Osteoblast (primary cell): ENCODE results near the gene LRP1B. TPM values are rescaled to one million over a fixed set of nuclear protein-coding genes. Genes with fewer than 3 reads are reported as not detected.

Experiments used
- DNase-seq: peaks from one replicate; pipeline ENCODE4 v3.0.0; 2011; ENCODE audit warnings: low spot score, mixed read lengths; ENCODE audit not compliant: insufficient read length; ENCODE audit errors: missing footprints
- H2AFZ ChIP-seq: 2 replicates; pipeline ENCODE4 v1.6.0; 2011; ENCODE audit warnings: mild to moderate bottlenecking, low read length
- H3K27ac ChIP-seq: 2 replicates; pipeline ENCODE4 v1.5.1; 2011; ENCODE audit warnings: mild to moderate bottlenecking, low read depth, low read length, moderate library complexity
- H3K27me3 ChIP-seq: 2 replicates; pipeline ENCODE4 v1.6.0; 2012; ENCODE audit warnings: mild to moderate bottlenecking, control low read depth, inconsistent platforms, low read length, moderate library complexity; ENCODE audit not compliant: insufficient read depth
- H3K36me3 ChIP-seq: 2 replicates; pipeline ENCODE4 v1.5.1; 2011; ENCODE audit warnings: mild to moderate bottlenecking, low read length, control low read depth, moderate library complexity; ENCODE audit not compliant: insufficient read depth
- H3K4me1 ChIP-seq: 2 replicates; pipeline ENCODE4 v1.5.1; 2011; ENCODE audit warnings: mild to moderate bottlenecking, low read length, control low read depth, moderate library complexity; ENCODE audit not compliant: insufficient read depth
- H3K4me2 ChIP-seq: 2 replicates; pipeline ENCODE4 v1.6.0; 2011; ENCODE audit warnings: mild to moderate bottlenecking, low read length; ENCODE audit not compliant: insufficient read depth
- H3K4me3 ChIP-seq: fragments of 200-600 bp; sonication (generic); 3 replicates; pipeline ENCODE4 v1.5.1; 2012; ENCODE audit warnings: mild to moderate bottlenecking, low read length, inconsistent platforms; ENCODE audit not compliant: insufficient read depth
- H3K79me2 ChIP-seq: 2 replicates; pipeline ENCODE4 v1.6.0; 2012; ENCODE audit warnings: mild to moderate bottlenecking, low read length, control low read depth, inconsistent platforms; ENCODE audit not compliant: insufficient read depth
- H3K9me3 ChIP-seq: 2 replicates; pipeline ENCODE4 v1.5.1; 2011; ENCODE audit warnings: low read depth, low read length, control low read depth
- H4K20me1 ChIP-seq: 2 replicates; pipeline ENCODE4 v1.6.0; 2012; ENCODE audit warnings: mild to moderate bottlenecking, low read length, control low read depth; ENCODE audit not compliant: insufficient read depth
- CTCF ChIP-seq: IDR thresholded peaks from 2 replicates; pipeline ENCODE4 v1.5.1; 2011; ENCODE audit warnings: mild to moderate bottlenecking, low read depth, low read length, moderate library complexity; ENCODE audit errors: extremely low read depth
- total RNA-seq: library from RNA; depleted of rRNA; stranded (reverse); fragments of >200 nt; gene quantifications from 2 replicates; pipeline ENCODE4 v1.2.3, GENCODE V29; 2012

Gene LRP1B
- total RNA-seq, 1 donor: not detected

DNA sequence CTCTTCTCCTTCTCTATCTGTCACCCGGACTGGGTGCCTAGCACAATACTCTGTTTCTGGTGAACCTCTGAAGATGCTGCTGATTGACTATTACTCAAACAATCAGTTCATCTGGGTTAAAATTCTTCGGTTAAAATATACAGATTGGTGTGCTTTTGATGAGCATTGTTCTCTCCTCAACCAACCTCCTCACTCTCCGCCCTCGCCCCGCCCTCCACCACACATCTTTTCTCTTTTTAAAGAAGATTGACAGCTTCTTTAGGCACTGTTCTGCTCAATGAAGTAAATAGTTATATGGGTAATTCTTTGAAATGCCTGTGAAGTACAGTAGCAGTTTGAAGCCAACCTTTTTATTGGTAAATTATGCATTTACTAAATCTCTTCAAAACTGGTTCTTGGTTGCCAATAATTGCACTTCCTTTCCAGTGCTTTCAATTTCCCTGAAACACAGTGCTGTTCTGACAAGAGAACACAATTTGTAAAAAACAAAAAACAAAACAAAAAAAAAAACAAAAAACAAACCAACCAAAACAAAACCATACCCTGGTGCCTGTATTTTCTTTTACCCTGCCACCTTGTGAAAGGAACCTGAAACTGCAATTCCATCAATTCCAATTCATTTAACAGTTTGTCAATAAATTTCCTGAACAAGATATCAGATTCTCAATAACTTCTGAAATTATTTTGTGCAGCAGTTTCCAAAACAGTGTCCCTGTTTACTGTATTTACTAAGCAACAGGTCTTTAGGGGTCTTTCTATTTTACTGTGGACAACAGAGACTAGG lies 188.6 kb downstream of the LRP1B start:
- no peaks in the 10 kb centered on the region for H3K79me2 ChIP-seq
- no peaks in the 10 kb centered on the region for H3K4me1 ChIP-seq
- no peak overlapping the region for H3K27ac ChIP-seq
- no peak for DNase-seq
- no peaks in the 10 kb centered on the region for H4K20me1 ChIP-seq
- TF ChIP-seq CTCF: no peak
- no peaks in the 10 kb centered on the region for H3K36me3 ChIP-seq
- no peaks in the 10 kb centered on the region for H3K27me3 ChIP-seq
- H3K4me3 ChIP-seq: no peak overlapping the region
- H3K4me2 ChIP-seq: no peak overlapping the region
- peaks cover 5% of the 10 kb centered on the region for H3K9me3 ChIP-seq
- H2AFZ ChIP-seq: no peak overlapping the region

DNA sequence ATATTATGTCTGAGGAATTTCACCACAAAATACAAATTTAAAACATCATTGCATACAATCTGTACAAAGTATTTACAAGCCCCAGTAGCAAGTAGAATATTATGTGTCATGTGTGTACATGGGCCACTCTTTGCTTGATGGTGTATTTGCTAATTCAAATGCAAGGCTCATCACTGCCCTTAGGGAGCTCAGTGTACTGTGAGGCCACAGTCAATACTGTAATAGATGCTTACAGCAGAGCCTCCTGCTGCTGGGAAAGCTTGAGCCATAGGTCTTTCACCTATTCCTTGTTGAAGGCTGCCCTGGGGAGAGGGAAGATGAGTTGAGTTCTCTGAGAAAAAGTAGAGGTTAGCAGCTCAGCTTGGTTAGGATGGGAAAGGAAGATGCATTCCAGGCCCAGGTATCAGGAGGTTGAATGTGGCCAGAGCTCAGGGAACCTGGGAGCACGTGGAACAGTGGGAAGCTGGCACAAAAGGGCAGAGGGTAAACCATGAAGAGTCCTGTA lies 189.6 kb downstream of the LRP1B start:
- no peak overlapping the region for H3K27ac ChIP-seq

DNA sequence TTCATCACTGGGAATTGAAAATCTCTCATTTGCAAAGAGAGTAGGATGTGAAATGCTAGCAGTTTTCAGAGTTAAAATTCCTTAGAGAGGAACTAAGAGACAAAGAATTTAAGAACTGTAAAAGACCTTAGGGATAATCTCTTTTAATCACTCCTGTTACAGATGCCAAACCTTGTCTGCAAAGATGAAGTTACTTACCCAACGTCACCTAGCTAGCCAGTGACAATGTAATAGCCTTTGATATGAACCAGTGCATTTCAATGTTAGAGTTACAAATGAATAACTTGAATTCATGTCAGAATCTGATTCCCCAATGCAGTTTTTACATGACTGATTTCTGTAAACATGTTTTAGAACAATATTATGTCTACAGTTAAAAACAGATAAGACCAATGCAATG lies 190.1 kb downstream of the LRP1B start:
- Histone ChIP-seq H3K27me3 (no peaks in the 10 kb centered on the region), H4K20me1 (no peaks in the 10 kb centered on the region), H3K9me3 (peaks cover 2% of the 10 kb centered on the region), H3K4me1 (no peaks in the 10 kb centered on the region), H3K36me3 (no peaks in the 10 kb centered on the region), H3K27ac (no peak overlapping the region), H3K79me2 (no peaks in the 10 kb centered on the region), H3K4me2 (no peak overlapping the region), H2AFZ (no peak overlapping the region), H3K4me3 (no peak overlapping the region)
- no peak for DNase-seq
- no peak for TF ChIP-seq CTCF

More for the DNA sequence above, 189.6 kb downstream of the LRP1B start:
- Histone ChIP-seq H3K9me3 (peaks cover 3% of the 10 kb centered on the region), H2AFZ (no peak overlapping the region), H3K4me3 (no peak overlapping the region), H4K20me1 (no peaks in the 10 kb centered on the region), H3K79me2 (no peaks in the 10 kb centered on the region), H3K27me3 (no peaks in the 10 kb centered on the region), H3K4me2 (no peak overlapping the region), H3K36me3 (no peaks in the 10 kb centered on the region), H3K4me1 (no peaks in the 10 kb centered on the region)
- DNase-seq: no peak
- TF ChIP-seq CTCF: no peak

DNA sequence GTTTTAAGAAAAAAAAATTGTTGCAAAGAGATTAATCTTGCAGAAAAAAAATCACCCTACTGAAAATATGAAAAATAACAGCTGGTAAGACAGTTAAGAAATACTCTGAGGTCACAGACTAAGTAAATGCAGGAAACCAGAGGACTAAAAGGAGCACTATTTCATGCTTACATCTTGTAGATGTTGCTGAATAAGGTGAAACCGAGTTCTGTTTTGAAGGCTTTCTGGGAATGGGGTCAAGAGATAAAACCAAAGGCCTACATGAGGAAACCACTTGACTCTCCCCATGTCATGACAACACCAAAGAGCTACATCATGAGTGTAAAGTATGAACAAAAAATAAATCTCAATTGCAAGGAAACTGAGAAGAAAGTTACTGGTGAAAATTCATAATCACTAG lies 197.6 kb downstream of the LRP1B start:
- Histone ChIP-seq H3K4me1 (no peaks in the 10 kb centered on the region), H3K9me3 (peaks cover 3% of the 10 kb centered on the region), H3K27ac (no peak overlapping the region), H3K4me3 (no peak overlapping the region), H4K20me1 (no peaks in the 10 kb centered on the region), H3K4me2 (no peak overlapping the region), H3K27me3 (no peaks in the 10 kb centered on the region), H3K79me2 (no peaks in the 10 kb centered on the region), H3K36me3 (no peaks in the 10 kb centered on the region), H2AFZ (no peak overlapping the region)
- no peak for DNase-seq
- TF ChIP-seq CTCF: no peak
